Gastrocnemius medialis (tissue), 4 donors: ENCODE measurements around the gene TIFAB. TPM values are rescaled to one million over a fixed set of nuclear protein-coding genes. Genes with fewer than 3 reads are reported as not detected.

Experiments
- ATAC-seq, 2 donors: fragments of 150-250 bp; one replicate each; pipeline ENCODE4 v1.9.1; 2016
- DNase-seq, 2 donors: peaks; one replicate each; pipeline ENCODE4 v3.0.0-alpha.2; 2019
- H3K27ac ChIP-seq, 4 donors: fragments of 200-600 bp; sonication (generic); 1 replicate in 1 of 4; 2 replicates in 3 of 4; pipeline ENCODE4 v1.5.1; 2016 to 2018; ENCODE audit warnings: mild to moderate bottlenecking in 2 of 4, moderate library complexity in 1 of 4
- H3K27me3 ChIP-seq, 3 donors: fragments of 200-600 bp; sonication (generic) in 2 of 3; 1 replicate in 1 of 3; 2 replicates in 2 of 3; pipeline versions ENCODE4 v1.5.1 to v1.6.0; 2016 to 2019; ENCODE audit warnings: mild to moderate bottlenecking in 1 of 3, moderate library complexity in 1 of 3
- H3K36me3 ChIP-seq, 2 donors: fragments of 200-600 bp; sonication (generic) in 1 of 2; one replicate each; pipeline ENCODE4 v1.5.1; 2017 to 2018
- H3K4me1 ChIP-seq, 2 donors: fragments of 200-600 bp; sonication (generic) in 1 of 2; one replicate each; pipeline ENCODE4 v1.5.1; 2016 to 2017; ENCODE audit warnings: mild to moderate bottlenecking in 2 of 2
- H3K4me3 ChIP-seq, 4 donors: fragments of 200-600 bp; sonication (generic) in 3 of 4; 1 replicate in 1 of 4; 2 replicates in 3 of 4; pipeline ENCODE4 v1.5.1; 2016 to 2019; ENCODE audit warnings: mild to moderate bottlenecking in 2 of 4
- H3K9me3 ChIP-seq, 3 donors: fragments of 200-600 bp; sonication (generic) in 2 of 3; 1 replicate in 1 of 3; 2 replicates in 2 of 3; pipeline ENCODE4 v1.5.1; 2016 to 2019
- POLR2A ChIP-seq, 2 donors: fragments of 450-650 bp; IDR thresholded peaks; one replicate each; pipeline ENCODE4 v1.6.1; 2017; ENCODE audit warnings: antibody characterized with exemption in 2 of 2, mild to moderate bottlenecking in 2 of 2, moderate library complexity in 2 of 2
- in situ Hi-C, 4 donors: fragments of 200-750 bp; cut with MboI; loops; one replicate each; pipeline versions ENCODE4 v1.15.0 to v1.8.0; 2017; ENCODE audit warnings: low sequenced_read_pairs in 4 of 4
- intact Hi-C: fragments of 100-400 bp; cut with DNase I; formaldehyde crosslinking; loops from one replicate; pipeline ENCODE4 v1.15.1; 2023; ENCODE audit warnings: low total_unique reads
- total RNA-seq, 4 donors: library from RNA; depleted of rRNA; stranded (reverse); fragments of >200 nt; gene quantifications; one replicate each; pipeline versions ENCODE4 v1.1.0 to v1.2.3, GENCODE V29; 2016
- TF ChIP-seq, protein P1 (sequence below), 5 experiments: fragments of 450-650 bp in 3 of 5; fragments of 200-600 bp in 2 of 5; sonication (generic) in 2 of 5; IDR thresholded peaks in 4 of 5; conservative IDR thresholded peaks in 1 of 5; 1 replicate in 4 of 5; 2 replicates in 1 of 5; pipeline ENCODE4 v1.5.1; 2016 to 2019; ENCODE audit warnings: antibody characterized with exemption in 5 of 5, mild to moderate bottlenecking in 3 of 5, moderate library complexity in 3 of 5

The TIFAB gene
- total RNA-seq, 4 donors from 2014 or later = not detected

DNA sequence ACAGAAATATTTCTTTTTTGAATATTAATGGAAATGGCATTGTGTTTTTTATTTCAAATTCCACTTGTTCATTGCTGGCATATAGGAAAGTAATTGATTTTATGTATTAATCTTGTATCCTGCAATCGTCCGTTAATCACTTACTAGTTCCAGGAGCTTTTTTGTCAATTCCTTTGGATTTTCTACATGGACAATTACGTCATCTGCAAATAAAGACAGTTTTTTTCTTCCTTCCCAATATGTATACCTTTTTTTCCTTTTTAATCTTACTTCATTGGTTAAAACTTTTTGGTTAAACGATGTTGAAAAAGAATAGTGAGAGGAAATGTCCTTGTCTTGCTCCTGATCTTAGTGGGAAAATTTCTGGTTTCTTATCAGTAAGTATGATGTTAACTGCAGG, 1.5 kb upstream of the TIFAB start:
- Histone ChIP-seq H3K4me3 (no peak overlapping the region), H3K9me3 (no peaks in the 10 kb centered on the region), H3K27me3 (no peaks in the 10 kb centered on the region), H3K4me1 (no peaks in the 10 kb centered on the region), H3K27ac (no peak overlapping the region), H3K36me3 (no peaks in the 10 kb centered on the region)
- in situ Hi-C loops = loop anchor here in 3 of 4 donors (25.0 kb wide), 1 partner anchor 384 kb away; the partner anchor contains the start of gene SLC25A48 (in 3 of the 3)
- TF ChIP-seq, protein P1, sequence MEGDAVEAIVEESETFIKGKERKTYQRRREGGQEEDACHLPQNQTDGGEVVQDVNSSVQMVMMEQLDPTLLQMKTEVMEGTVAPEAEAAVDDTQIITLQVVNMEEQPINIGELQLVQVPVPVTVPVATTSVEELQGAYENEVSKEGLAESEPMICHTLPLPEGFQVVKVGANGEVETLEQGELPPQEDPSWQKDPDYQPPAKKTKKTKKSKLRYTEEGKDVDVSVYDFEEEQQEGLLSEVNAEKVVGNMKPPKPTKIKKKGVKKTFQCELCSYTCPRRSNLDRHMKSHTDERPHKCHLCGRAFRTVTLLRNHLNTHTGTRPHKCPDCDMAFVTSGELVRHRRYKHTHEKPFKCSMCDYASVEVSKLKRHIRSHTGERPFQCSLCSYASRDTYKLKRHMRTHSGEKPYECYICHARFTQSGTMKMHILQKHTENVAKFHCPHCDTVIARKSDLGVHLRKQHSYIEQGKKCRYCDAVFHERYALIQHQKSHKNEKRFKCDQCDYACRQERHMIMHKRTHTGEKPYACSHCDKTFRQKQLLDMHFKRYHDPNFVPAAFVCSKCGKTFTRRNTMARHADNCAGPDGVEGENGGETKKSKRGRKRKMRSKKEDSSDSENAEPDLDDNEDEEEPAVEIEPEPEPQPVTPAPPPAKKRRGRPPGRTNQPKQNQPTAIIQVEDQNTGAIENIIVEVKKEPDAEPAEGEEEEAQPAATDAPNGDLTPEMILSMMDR (IDR thresholded peaks at IDR 0.05 in 4 of 5, conservative IDR thresholded peaks at IDR 0.05 in 1 of 5) = no peak
- no peak for TF ChIP-seq POLR2A (IDR thresholded peaks at IDR 0.05)
- ATAC-seq (no peak), DNase-seq (no peak)
- intact Hi-C loops = no loop called here

GRCh38 chr5:135451581-135452320, 400 bp downstream of the TIFAB start:
- no peaks in the 10 kb centered on the region for H3K4me1 ChIP-seq
- in situ Hi-C loops (loop anchor here in 3 of 4 donors (25.0 kb wide), 1 partner anchor 386 kb away; the partner anchor contains the start of gene SLC25A48 (in 3 of the 3)), intact Hi-C loops (no loop called here)
- no peak overlapping the region for H3K4me3 ChIP-seq
- H3K27ac ChIP-seq = no peak overlapping the region
- ATAC-seq (no peak), DNase-seq (no peak)
- no peaks in the 10 kb centered on the region for H3K27me3 ChIP-seq
- TF ChIP-seq, protein P1 (IDR thresholded peaks at IDR 0.05 in 4 of 5, conservative IDR thresholded peaks at IDR 0.05 in 1 of 5) = no peak
- TF ChIP-seq POLR2A (IDR thresholded peaks at IDR 0.05) = no peak
- H3K9me3 ChIP-seq = no peaks in the 10 kb centered on the region
- H3K36me3 ChIP-seq = no peaks in the 10 kb centered on the region

- H3K4me1 ChIP-seq = no peaks in the 10 kb centered on the region
- no peak for DNase-seq
- H3K36me3 ChIP-seq = no peaks in the 10 kb centered on the region
- ATAC-seq = no peak
- TF ChIP-seq POLR2A (IDR thresholded peaks at IDR 0.05) = no peak
- TF ChIP-seq, protein P1 (IDR thresholded peaks at IDR 0.05 in 4 of 5, conservative IDR thresholded peaks at IDR 0.05 in 1 of 5) = no peak
- H3K27me3 ChIP-seq = no peaks in the 10 kb centered on the region
- H3K4me3 ChIP-seq = no peak overlapping the region
- no peaks in the 10 kb centered on the region for H3K9me3 ChIP-seq
- no peak overlapping the region for H3K27ac ChIP-seq
- in situ Hi-C loops (loop anchor here in 3 of 4 donors (25.0 kb wide), 1 partner anchor 386 kb away; the partner anchor contains the start of gene SLC25A48 (in 3 of the 3)), intact Hi-C loops (no loop called here)
Measured at GRCh38 chr5:135450952-135451351, 1.2 kb downstream of the TIFAB start.

DNA sequence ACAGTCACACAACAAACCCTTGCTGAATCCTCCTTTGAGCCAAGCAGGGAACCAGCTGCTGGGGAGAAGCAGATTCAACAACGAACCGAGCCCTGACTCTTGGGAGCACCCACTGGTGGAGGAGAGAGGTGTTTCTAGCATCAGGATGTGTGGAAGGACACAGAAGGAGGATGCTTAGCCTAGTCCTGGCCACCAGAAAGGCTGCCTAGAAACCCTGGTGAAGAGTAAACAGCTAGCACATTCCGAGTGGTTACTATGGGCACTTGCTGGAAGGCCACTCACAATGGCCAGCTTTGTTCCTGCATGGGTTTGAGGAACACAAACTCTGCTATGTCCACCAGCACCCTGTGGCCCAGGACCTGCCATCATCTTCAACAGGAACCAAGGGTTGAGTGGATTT, 1.8 kb downstream of the TIFAB start:
- intact Hi-C loops = no loop called here

More for the DNA sequence above, 1.8 kb downstream of the TIFAB start:
- in situ Hi-C loops = loop anchor here in 3 of 4 donors (25.0 kb wide), 1 partner anchor 387 kb away; the partner anchor contains the start of gene SLC25A48 (in 3 of the 3)
- H3K27ac ChIP-seq = no peak overlapping the region
- no peaks in the 10 kb centered on the region for H3K36me3 ChIP-seq
- no peak overlapping the region for H3K4me3 ChIP-seq
- H3K27me3 ChIP-seq = no peaks in the 10 kb centered on the region
- DNase-seq = no peak
- ATAC-seq = no peak
- no peak for TF ChIP-seq POLR2A (IDR thresholded peaks at IDR 0.05)
- TF ChIP-seq, protein P1 (IDR thresholded peaks at IDR 0.05 in 4 of 5, conservative IDR thresholded peaks at IDR 0.05 in 1 of 5) = no peak
- no peaks in the 10 kb centered on the region for H3K4me1 ChIP-seq
- H3K9me3 ChIP-seq = no peaks in the 10 kb centered on the region
